HG03039 (cell line): ENCODE data around the gene TYK2.
A peak's percentile ranks its signal among the peaks of the same experiment; 100 is the strongest.

Experiments
- ATAC-seq: cut with Tn5 transposase; IDR thresholded peaks from one replicate; pipeline ENCODE4 v1.9.1; 2021; ENCODE audit warnings: mild to moderate bottlenecking, moderate library complexity; ENCODE audit not compliant: unreplicated experiment

TYK2 gene

GRCh38 chr19:10335352-10335985 lies 44.9 kb downstream of the TYK2 start:
- no peak for ATAC-seq

GRCh38 chr19:10334588-10335351 lies 45.6 kb downstream of the TYK2 start:
- ATAC-seq = no peak

- ATAC-seq = no peak
Measured at GRCh38 chr19:10333758-10334587, 46.4 kb downstream of the TYK2 start.

- peak; percentile 86 for ATAC-seq
Measured at GRCh38 chr19:10332965-10333757, 47.2 kb downstream of the TYK2 start, which contains the start of gene RAVER1. TSS of gene RAVER1 (minus strand) at chr19:10333529. CDS start at chr19:10333507, 22 bp downstream.

DNA sequence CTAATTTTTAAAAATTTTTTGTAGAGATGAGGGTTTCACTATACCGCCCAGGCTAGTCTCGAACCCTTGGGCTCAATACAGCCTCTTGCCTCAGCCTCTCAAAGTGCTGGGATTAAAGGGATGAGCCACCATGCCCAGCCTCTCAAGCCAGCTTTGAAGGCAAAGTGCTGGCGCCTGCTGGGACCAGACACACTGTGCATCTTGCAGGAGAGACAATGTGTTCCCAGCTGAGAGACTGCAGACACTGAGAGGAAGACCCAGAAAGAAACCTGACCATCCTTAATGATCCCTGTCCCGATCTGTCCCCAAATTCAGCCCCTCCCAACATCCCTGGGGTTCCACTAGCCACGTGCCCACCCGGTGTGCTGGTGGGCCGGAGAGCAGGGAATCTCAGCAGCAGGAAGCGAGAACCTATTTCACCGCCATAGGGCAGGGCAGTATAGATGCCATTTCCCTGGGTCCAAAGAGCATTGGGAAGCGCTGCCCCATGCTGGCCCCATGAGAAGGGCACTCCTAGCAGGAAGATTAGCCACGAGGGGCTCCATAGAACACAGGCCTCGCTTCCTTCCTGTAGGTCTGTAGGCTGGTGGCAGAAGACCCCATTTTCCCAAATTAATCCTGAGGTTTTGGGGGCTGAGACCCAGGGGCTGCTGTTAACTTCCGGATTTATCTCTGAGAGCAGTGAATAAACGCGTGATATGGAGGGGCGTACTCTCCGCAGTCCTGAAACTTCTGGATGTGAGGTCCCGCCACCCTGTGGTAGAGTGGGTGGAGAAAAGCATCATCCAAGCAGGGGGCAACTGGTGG lies 48.0 kb downstream of the TYK2 start:
- no peak for ATAC-seq

DNA sequence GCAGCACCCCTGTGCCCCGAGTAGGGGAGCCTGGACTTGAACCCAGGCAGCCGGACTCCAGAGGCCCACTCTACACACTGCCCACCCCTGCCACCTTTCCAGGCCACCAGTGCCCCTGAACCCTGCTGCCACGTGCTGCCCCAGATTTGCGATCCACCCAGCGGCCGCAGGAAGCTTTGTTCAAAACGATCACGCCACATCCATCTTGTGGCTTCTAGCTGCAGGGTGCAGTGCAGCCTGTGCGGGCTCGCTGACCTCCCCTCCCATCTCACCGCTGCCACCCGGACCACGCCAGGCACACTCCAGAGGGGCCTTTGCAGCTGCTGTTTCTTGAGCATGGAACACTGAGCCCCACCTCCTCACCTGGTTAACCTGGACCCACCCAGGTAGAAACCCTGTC lies 50.8 kb downstream of the TYK2 start:
- no peak for ATAC-seq

DNA sequence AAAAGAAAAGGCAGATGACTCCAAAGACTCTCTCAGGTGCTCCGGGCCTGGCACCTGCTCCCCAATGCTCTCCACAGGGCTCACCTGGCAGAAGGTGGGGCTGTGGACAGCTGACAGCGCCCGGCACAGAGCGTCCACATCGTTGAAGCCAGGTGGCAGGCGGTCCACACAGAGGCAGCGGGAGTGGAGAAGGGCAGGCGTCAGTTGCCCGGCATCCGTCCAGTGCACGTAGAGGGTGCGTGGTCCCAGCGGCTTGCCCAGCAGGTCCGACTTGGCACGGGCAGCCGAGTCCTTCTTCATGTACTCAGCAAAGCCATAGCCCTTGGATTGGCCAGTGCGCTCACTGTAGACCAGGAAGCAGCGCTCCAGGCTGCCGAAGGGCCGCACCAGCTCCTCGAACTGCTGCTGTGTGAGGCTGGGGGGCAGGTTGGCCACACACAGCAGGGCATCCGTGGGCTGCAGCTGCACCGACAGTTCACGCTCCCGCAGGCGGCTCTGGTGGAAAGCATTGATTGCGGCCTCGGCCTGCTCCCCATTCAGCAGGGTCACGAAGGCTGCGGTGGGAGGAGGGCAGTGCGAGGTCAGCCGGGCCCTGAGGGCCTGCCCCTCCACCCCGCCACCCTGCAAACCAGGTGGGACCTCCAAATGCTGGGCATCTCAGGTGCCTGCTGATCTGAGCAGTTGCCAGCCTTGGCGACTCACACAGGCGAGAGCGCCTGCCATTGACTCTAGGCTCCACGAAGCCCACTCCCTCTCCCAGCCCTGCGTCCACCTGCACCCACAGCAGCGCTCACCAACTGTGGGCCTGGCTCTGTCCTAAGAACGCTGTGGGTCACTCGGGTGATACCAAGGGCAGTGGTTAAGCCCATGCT lies 51.6 kb downstream of the TYK2 start:
- no peak for ATAC-seq

DNA sequence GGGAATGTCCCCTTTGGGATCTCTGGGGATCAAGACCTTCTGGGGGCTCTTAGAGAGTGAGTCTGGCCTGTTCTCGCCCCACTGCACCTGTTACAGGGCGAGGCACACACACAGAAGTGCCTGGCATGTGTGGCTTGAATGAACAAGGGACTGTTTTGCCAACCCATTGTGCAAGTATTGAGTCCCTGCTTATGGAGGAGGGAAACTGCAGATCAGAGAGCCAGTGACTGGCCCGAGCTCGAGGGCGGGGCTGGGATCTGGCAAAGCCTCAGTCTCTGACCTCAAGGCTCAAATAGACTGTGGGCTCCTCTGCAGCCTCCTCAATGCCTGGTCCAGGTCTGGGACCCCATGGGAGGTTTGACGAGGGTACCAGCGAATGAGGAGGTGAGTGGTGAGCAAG lies 52.6 kb downstream of the TYK2 start:
- no peak for ATAC-seq

GRCh38 chr19:10325732-10326131 lies 54.6 kb downstream of the TYK2 start:
- no peak for ATAC-seq

- no peak for ATAC-seq
Measured at GRCh38 chr19:10321874-10322835, 58.2 kb downstream of the TYK2 start.

DNA sequence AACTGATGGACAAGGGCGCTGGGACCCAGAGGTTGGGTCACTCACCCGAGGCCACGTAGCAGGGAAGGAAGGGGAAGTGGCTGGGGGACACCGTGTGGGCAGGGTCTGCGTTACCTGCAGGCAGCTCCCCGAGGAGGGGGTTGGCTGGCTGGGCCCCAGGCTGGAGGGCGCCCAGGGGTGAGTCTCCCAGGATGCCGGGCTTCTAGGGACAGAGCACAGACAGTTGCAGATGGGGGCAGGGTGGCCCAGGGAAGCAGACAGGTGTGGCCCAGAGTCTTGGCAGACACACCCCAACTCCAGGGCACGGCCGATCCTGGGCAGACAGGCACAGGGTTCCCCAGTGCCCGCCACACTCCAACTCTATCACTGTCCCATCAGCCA lies 59.0 kb downstream of the TYK2 start:
- ATAC-seq = no peak

DNA sequence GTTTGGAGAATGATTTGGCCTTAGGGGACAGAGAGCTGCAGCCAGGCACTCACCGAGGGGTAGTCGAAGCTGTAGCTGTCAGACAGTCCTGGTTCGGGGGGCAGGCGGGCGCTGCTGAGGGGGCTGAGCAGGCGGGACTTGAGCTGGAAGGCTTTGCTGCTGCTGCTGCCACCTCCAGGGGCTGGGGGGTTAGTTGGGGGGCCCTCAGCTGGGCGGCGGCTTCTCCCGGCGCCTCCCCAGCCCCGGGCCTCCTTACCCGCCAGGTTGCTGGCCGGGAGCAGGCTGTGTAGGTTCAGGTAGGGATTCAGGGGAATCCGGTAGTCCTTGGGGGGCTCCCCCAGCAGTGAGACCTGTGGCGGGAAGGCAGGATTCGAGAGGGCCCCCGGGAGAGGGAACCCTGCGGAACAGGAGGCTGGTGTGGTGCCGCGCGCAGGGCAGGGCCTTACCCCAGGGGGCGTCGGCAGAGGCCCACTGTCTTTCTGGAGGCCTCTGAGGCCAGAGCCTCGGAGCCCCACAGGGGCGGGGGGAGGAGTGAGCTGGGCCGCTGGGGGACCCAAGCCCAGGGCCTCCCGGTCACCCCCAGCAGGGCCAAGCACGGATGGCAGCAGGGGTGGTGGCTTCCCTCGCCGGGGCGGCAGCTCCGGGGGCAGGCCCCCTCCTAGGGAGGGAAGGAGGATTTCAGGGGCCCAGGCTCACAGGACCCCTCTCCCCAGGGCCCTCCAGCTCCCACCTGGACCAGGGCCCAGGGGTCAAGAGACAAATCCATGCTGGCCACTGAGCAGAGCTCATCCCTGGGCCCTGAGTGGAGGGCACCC lies 59.6 kb downstream of the TYK2 start:
- no peak for ATAC-seq

- ATAC-seq = no peak
Measured at GRCh38 chr19:10318807-10319682, 61.3 kb downstream of the TYK2 start.

DNA sequence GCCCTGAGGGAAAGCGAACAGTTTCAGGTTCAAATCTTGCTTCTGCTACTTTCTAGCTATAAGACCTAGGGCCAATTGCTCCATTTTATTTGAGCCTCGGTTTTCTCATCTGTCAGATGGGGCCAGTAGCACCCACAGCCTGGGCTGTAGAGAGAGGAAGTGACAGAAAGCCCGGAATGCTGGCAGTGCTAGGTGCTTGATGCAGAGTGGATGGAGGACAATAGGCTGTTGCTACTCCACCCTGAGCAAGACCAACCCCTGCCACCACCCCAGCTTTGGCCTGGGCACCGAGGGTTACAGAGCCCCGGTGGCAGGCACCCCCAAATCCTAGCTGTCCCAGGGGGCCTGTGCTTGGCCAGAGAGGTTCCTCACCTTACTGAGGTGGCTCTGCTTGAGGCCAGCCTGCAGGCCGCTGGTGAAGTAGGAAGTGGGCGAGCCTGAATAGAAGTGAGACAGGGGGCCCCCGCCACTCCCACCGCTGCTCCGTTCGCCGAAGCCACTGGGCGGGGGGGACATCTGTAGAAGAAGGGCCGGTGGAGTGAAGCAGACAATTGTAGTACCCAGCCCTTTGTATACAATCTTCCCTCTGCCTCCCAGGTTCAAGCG lies 62.4 kb downstream of the TYK2 start:
- no peak for ATAC-seq

- no peak for ATAC-seq
Measured at GRCh38 chr19:10317045-10317856, 63.1 kb downstream of the TYK2 start.
